GM20000 (cell line): ENCODE results near the gene CST4.
"Not testable (repeated sequence)": the region's sequence is repeated elsewhere in the genome, so short reads cannot be mapped to it uniquely, and the experiment has no call there.

Experiments
- DNase-seq: peaks from one replicate; pipeline ENCODE4 v3.0.0; 2012; ENCODE audit warnings: low spot score
- CTCF ChIP-seq: IDR thresholded peaks from 2 replicates; pipeline ENCODE4 v1.5.1; 2012; ENCODE audit warnings: mild to moderate bottlenecking, control low read depth; ENCODE audit errors: extremely low read depth, missing control alignments

CST4 gene

DNA sequence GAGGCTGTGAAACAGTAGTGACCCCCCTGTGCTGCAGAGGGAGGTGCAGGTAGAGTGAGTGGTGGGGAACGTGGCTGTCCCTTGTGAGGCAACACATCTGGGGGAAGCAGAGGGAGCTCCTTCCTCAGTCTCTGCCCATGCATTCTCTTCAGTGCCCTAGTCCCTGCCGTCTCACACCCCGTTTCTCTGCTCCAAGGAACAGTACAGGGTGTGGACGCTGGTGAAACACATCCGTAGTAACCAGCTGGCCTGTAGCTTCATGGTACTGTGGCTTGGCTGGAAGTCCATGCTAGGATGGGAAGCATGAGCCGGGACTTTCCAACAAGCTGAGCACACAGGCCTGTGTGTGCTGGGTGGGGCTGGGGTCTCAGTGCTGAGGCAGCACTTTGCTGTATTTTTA, 25.7 kb downstream of the CST4 start:
- no peak for DNase-seq
- no peak for TF ChIP-seq CTCF

DNA sequence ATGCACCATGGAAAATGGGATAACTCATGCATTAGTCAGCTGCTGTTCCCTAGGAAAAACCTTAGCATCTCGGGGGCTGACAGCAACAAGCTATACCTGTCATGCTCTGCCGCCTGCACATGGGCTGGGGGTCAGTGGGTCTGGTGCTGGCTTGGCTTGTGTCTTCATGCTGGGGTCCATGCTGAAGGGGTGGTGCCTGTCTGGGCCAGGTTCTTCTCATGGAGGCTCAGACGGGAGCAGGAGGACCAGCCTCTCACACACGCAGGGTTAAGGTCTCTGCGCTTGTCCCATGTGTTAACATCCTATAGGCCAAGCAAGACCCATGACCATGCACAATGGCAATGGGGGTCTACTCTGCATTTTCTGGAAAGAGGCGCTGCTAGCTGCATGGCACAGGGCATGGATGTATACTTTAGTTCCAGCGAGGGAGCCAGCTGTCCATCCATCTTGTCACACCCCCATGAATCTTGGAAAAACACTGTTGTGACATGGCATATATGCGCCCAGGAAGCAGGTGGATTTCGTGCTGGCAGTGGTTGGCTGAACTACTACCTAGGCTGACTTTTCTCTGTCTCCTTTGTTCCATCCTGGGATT, 26.5 kb downstream of the CST4 start:
- TF ChIP-seq CTCF = no peak
- DNase-seq = no peak

GRCh38 chr20:23661002-23661429, 27.8 kb downstream of the CST4 start:
- TF ChIP-seq CTCF = no peak
- DNase-seq = no peak

DNA sequence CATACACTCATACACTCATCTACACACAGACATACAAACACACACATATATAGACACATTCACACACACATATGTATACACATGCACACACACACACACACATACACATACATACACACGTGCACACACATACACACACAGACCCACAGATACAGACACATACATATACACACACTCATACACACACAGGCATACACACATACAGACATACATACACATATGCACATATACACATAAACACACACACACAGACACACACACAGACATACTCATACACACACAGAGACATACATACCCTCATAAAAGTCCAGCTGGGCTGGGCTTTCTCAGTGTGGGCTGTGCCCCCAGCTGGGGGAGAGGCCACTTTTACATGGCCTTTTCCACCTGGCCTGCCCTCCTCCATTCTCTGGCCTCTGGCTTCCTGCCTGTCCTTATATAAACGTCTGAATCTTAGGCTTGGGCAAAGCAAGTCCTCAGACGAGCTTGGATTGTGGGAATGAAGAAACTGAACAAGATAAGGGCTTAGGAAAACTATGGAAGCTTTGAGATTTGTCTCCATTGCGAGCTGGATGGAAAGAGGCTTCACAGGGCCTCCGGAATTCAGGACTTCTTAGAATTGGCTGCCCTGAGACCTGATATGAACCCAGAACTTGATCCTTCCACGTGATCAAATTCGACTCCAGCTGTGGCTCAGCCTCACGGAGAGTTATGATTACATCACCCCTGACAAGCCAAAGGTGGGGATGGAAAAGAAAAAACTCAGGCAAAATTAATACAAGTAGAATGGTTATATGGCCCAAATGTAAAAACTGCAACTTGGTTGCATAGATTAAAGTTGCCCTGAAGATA, 28.6 kb downstream of the CST4 start:
- no peak for TF ChIP-seq CTCF
- DNase-seq = no peak

DNA sequence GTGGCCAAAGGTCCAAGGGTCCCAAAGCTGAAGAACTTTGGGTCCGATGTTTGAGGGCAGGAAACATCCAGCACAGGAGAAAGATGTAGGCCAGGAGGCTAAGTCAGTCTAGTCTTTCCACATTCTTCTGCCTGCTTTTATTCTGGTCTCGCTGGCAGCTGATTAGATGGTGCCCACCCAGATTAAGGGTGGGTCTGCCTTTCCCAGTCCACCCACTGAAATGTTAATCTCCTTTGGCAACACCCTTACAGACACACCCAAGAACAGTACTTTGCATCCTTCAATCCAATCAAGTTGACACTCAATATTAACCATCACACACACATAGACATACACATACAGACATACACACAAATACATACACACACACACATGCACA, 29.2 kb downstream of the CST4 start:
- not testable (repeated sequence) for DNase-seq

DNA sequence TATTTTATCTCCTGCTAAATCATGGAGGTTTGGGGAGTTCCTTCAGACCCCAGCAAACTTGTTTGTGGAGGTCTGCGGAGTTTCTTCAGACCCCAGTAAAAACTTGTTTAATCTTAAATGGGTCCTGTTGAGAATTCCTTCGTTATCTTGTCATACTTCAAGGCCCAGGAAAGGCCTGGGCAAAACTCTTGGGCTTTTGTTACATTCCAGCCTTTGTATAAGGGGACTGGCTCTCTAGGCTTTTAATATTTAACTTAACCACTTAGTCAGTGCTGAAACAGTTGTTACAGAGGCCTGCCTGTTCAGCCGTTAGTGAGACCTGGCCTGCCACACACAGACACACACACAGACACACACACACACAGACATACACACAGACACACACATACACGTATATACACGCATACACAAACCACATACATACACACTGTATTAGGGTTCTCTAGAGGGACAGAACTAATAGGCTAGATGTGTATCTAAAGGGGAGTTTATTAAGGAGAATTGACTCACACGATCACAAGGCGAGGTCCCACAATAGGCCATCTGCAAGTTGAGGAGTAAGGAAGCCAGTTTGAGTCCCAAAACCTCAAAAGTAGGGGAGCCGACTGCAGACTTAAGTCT, 29.7 kb downstream of the CST4 start:
- TF ChIP-seq CTCF = no peak
- DNase-seq = no peak

DNA sequence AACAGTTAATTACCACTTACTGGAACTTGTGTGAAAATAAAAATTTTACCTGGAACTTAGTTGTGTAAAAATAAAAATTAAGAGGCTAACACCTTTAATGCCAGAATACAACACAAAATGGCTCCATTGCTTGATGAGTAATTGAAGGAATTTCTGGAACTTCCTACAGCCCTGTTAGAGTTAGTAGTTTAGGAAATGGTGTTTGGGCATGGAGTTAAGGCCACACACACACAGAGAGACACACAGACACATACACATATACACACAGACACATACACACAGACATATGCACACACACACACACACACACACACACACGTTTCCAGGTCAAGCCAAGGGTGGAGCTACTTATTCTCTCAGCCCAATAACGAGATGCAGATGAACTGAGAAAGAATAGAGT, 30.5 kb downstream of the CST4 start:
- DNase-seq = no peak
- no peak for TF ChIP-seq CTCF
